ENCODE measurements around the gene CNOT10.
"Not testable (repeated sequence)": the region's sequence is repeated elsewhere in the genome, so short reads cannot be mapped to it uniquely, and the experiment has no call there.

CNOT10 gene

DNA sequence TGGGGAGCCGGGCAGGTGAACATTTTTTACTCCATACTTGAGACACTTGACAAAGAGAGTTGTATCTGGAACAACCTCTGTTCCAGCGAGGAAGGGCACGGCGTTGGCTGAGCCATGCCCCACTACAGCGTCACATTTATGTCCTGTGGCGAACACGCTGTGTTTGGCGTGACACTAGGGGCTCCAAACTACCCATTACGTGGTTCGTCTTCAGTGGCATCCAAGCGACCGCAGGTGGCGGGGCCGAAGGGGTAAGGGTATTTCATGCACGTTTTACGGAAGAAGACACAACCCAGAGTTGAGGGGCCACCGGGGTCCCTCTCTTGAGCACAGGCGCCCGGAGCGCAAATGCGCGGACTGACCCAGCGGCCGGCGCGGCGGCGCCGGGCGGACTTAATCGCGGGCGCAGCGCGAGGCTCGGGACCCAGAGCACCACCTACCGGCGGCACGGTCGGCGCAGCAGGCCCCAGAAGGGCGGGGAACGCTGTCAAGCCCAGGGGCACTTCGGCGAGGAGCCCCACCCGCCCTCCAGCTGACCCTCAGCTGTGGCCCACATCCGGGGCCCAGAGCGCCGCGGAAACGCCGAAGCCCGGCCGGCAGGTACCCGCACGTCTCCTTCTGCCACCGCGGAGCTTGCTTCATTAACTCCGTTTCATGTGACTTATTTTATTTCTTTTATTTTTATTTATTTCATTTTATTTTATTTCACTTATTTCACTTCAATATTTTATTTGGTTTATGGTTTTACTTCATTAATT lies 96.4 kb downstream of the CNOT10 start:
- Histone ChIP-seq H3K36me3 (no peaks in the 10 kb centered on the region), H3K27ac (no peak overlapping the region), H3K4me1 (peaks cover 0 to 9% (median 4%) of the 10 kb centered on the region in 4 donors), H3K9me3 (no peaks in the 10 kb centered on the region), H3K27me3 (no peaks in the 10 kb centered on the region), H3K4me3 (peak overlapping the region; percentile 50 to 62)
- DNase-seq: peak; percentile 43 to 71
- TF ChIP-seq, protein P1, sequence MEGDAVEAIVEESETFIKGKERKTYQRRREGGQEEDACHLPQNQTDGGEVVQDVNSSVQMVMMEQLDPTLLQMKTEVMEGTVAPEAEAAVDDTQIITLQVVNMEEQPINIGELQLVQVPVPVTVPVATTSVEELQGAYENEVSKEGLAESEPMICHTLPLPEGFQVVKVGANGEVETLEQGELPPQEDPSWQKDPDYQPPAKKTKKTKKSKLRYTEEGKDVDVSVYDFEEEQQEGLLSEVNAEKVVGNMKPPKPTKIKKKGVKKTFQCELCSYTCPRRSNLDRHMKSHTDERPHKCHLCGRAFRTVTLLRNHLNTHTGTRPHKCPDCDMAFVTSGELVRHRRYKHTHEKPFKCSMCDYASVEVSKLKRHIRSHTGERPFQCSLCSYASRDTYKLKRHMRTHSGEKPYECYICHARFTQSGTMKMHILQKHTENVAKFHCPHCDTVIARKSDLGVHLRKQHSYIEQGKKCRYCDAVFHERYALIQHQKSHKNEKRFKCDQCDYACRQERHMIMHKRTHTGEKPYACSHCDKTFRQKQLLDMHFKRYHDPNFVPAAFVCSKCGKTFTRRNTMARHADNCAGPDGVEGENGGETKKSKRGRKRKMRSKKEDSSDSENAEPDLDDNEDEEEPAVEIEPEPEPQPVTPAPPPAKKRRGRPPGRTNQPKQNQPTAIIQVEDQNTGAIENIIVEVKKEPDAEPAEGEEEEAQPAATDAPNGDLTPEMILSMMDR (IDR thresholded peaks at IDR 0.05): peak; percentile 51 to 76
- intact Hi-C loops (cut with DNase I; ENCODE audit: low total_unique reads): no loop called here

DNA sequence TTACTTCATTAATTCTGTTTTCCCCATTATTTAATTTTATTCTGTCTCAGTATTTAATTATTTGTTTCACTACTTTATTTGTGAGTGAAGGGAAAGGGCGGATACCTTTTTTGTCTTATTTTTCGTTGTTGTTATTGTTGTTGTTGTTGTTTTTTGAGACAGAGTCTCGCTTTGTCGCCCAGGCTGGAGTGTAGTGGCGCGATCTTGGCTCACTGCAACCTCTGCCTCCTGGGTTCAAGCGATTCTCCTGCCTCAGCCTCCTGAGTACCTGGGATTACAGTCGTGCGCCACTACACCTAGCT lies 96.9 kb downstream of the CNOT10 start:
- H3K4me1 ChIP-seq; intact Hi-C loops (cut with DNase I; ENCODE audit: low total_unique reads); H3K36me3 ChIP-seq; DNase-seq; H3K27ac ChIP-seq; H3K9me3 ChIP-seq; H3K4me3 ChIP-seq; H3K27me3 ChIP-seq: not testable (repeated sequence)

DNA sequence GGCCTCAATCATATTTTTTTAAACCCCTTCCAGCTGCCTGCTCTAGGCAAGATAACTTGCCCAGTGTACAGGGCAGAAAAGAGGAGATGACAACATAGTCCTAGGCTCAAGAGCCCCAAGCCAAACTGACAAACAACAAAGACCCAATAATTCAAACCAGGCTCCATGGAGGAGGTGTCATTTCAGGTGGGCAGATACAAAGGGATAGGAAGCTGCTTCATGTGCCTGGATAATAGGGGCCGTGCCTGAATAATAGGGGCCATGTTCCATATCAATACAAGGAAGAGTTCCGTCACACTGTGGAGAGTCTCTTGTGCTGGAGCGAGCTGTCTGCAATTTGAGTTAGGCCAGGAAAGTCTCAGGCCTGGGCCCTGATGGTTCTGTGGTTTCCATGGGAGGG lies 97.4 kb downstream of the CNOT10 start:
- H3K27ac ChIP-seq: no peak overlapping the region

DNA sequence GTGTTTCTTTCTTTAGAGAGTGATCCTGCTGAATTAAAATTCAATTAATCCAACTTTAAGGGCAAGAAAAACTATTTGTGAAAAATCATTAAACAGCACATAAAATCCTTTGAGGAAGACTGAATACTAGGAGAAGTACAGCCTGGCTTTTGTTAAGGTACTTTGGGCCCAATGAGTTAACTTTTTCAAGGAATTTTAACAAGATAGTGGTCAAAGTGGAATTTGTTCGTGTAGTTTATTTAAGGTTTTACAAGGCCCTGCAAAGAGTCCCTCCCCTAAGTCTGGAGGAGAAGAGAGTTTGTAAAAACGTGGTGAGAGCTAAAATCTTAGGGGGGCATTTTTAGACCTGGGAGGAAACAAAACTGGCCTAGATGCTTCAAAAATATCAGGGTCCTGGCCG lies 106.8 kb downstream of the CNOT10 start:
- intact Hi-C loops (cut with DNase I; ENCODE audit: low total_unique reads): no loop called here
- DNase-seq: no peak
- Histone ChIP-seq H3K27me3 (no peaks in the 10 kb centered on the region), H3K9me3 (no peaks in the 10 kb centered on the region), H3K4me1 (no peaks in the 10 kb centered on the region), H3K36me3 (no peaks in the 10 kb centered on the region), H3K4me3 (no peak overlapping the region), H3K27ac (no peak overlapping the region)
- TF ChIP-seq, protein P1 (IDR thresholded peaks at IDR 0.05): no peak

More for the DNA sequence above, 97.4 kb downstream of the CNOT10 start:
- Histone ChIP-seq H3K27me3 (no peaks in the 10 kb centered on the region), H3K4me1 (peaks cover 0 to 9% (median 4%) of the 10 kb centered on the region in 4 donors), H3K9me3 (no peaks in the 10 kb centered on the region), H3K4me3 (no peak overlapping the region), H3K36me3 (no peaks in the 10 kb centered on the region)
- intact Hi-C loops (cut with DNase I; ENCODE audit: low total_unique reads): no loop called here
- TF ChIP-seq, protein P1 (IDR thresholded peaks at IDR 0.05): no peak
- DNase-seq: no peak

DNA sequence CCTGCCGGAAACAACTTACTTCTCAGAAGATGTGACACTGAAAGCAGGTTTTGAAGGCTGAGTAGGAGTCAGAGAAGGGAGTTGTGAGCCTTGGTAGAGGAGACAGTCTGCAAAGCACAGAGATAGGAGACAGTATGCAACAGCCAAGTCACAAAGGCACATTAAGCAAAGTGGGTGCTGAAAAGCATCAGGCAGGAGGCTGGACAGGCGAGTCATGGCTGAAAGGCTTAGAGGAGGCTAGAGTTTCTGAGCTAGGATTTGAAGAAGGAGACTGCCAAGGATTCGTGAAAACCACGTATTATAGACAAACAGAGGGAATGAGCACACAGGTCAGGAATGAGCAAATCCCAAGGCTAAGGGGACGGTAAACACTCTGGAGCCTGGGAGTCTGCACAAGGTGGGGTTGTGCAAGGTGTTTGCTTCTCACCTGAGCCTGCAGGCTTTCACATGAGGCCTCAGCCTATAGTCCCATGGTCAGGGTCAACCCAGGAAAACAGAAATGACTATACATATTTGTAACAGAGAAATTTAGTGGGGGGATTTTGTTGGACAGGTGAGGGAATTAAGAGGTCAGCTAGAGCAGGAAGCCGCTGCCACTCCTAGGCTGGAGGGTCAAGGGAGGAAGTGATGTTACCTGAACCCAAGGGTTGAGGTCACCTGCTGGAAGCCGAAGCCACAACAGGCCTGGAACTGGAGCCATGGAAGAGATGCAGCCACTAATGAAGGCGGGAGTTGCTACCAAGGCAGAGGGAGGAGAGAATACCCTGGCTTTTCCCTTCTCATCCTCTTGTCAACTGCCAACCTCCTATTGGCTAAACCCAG lies 109.7 kb downstream of the CNOT10 start:
- Histone ChIP-seq H3K4me3 (no peak overlapping the region), H3K9me3 (no peaks in the 10 kb centered on the region), H3K36me3 (no peaks in the 10 kb centered on the region), H3K27ac (no peak overlapping the region), H3K4me1 (no peaks in the 10 kb centered on the region), H3K27me3 (no peaks in the 10 kb centered on the region)
- intact Hi-C loops (cut with DNase I; ENCODE audit: low total_unique reads): no loop called here
- TF ChIP-seq, protein P1 (IDR thresholded peaks at IDR 0.05): no peak
- no peak for DNase-seq

DNA sequence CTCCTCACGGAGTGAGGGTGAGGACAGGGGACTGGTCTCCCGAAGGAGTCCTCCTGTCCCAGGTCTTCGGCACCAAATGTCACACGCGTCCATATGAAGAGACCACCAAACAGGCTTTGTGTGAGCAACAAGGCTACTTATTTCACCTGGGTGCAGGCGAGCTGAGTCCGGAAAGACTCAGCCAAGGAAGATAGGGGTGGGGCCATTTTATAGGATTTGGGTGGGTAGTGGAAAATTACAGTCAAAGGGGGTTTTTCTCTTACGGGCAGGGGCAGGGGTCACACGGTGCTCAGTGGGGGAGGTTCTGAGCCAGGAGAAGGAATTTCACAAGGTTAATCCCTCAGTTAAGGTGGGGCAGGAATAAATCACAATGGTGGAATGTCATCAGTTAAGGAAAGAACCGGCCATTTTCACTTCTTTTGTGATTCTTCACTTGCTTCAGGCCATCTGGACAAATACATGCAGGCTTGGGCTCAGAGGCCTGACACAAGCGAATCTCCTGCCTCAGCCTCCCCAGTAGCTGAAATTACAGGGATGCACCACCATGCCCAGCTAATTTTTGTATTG lies 111.5 kb downstream of the CNOT10 start:
- H3K4me1 ChIP-seq; H3K36me3 ChIP-seq; DNase-seq; H3K27me3 ChIP-seq; H3K9me3 ChIP-seq; H3K4me3 ChIP-seq; H3K27ac ChIP-seq; intact Hi-C loops (cut with DNase I; ENCODE audit: low total_unique reads): not testable (repeated sequence)
